Measurements from ENCODE around the gene BICD2.

Gene BICD2

GRCh38 chr9:92664394-92665152, 100.1 kb downstream of the BICD2 start:
- no peaks in the 10 kb centered on the region for H3K27me3 ChIP-seq
- no peaks in the 10 kb centered on the region for H3K9me3 ChIP-seq
- H3K36me3 ChIP-seq = peaks cover 17% of the 10 kb centered on the region
- H3K4me3 ChIP-seq (ENCODE audit: low read depth in 1 of 2, low read length in 1 of 2) = no peak overlapping the region
- H3K27ac ChIP-seq = no peak overlapping the region
- H3K4me1 ChIP-seq (ENCODE audit: control insufficient read depth in 1 of 2, insufficient read depth in 1 of 2, low read depth in 1 of 2, low read length in 1 of 2) = peaks cover 11% of the 10 kb centered on the region in 2 experiments
- TF ChIP-seq CTCF (IDR thresholded peaks at IDR 0.05) = no peak

GRCh38 chr9:92663951-92664350, 100.7 kb downstream of the BICD2 start:
- no peak for TF ChIP-seq CTCF (IDR thresholded peaks at IDR 0.05)

GRCh38 chr9:92663126-92663525, 101.5 kb downstream of the BICD2 start:
- Histone ChIP-seq H3K4me3 (ENCODE audit: low read depth in 1 of 2, low read length in 1 of 2) (no peak overlapping the region), H3K36me3 (peaks cover 23% of the 10 kb centered on the region), H3K4me1 (ENCODE audit: control insufficient read depth in 1 of 2, insufficient read depth in 1 of 2, low read depth in 1 of 2, low read length in 1 of 2) (no peaks in the 10 kb centered on the region), H3K27me3 (no peaks in the 10 kb centered on the region), H3K9me3 (no peaks in the 10 kb centered on the region), H3K27ac (no peak overlapping the region)
- no peak for TF ChIP-seq CTCF (IDR thresholded peaks at IDR 0.05)

More at GRCh38 chr9:92663951-92664350, 100.7 kb downstream of the BICD2 start:
- H3K4me1 ChIP-seq (ENCODE audit: control insufficient read depth in 1 of 2, insufficient read depth in 1 of 2, low read depth in 1 of 2, low read length in 1 of 2) = peaks cover 4% of the 10 kb centered on the region in 2 experiments
- H3K36me3 ChIP-seq = peaks cover 17% of the 10 kb centered on the region
- H3K9me3 ChIP-seq = no peaks in the 10 kb centered on the region
- no peaks in the 10 kb centered on the region for H3K27me3 ChIP-seq
- H3K27ac ChIP-seq = no peak overlapping the region
- no peak overlapping the region for H3K4me3 ChIP-seq (ENCODE audit: low read depth in 1 of 2, low read length in 1 of 2)

GRCh38 chr9:92661743-92662142, 102.9 kb downstream of the BICD2 start:
- no peaks in the 10 kb centered on the region for H3K27me3 ChIP-seq
- no peaks in the 10 kb centered on the region for H3K9me3 ChIP-seq
- H3K27ac ChIP-seq = no peak overlapping the region
- TF ChIP-seq CTCF (IDR thresholded peaks at IDR 0.05) = no peak
- no peaks in the 10 kb centered on the region for H3K4me1 ChIP-seq (ENCODE audit: control insufficient read depth in 1 of 2, insufficient read depth in 1 of 2, low read depth in 1 of 2, low read length in 1 of 2)
- H3K4me3 ChIP-seq (ENCODE audit: low read depth in 1 of 2, low read length in 1 of 2) = no peak overlapping the region
- H3K36me3 ChIP-seq = peaks cover 32% of the 10 kb centered on the region
